Measurements from ENCODE around the gene ARHGAP31.
"Not testable (repeated sequence)": the region's sequence is repeated elsewhere in the genome, so short reads cannot be mapped to it uniquely, and the experiment has no call there.

Gene ARHGAP31

DNA sequence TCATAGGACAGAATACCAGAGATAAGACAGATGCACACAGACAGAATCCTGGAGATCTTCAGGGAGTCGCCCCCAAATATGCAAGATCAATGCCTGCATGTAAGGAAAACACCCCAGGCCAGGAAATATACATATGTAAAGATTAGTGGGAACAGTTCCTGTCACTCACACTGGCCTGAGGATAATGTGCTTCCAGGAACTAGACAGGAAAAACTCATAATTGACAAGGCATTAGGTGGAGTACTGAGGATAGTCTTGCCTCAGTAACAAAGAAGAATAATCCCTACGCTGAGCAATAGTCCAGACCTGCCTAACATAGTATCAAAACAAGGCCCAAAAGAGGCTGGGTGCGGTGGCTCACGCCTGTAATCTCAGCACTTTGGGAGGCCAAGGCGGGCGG lies 33.1 kb upstream of the ARHGAP31 start (continued):
- TF ChIP-seq ZSCAN4 (tag by site-specific recombination; IDR thresholded peaks at IDR 0.05) = no peak
- TF ChIP-seq SCRT2 (tag by site-specific recombination; IDR thresholded peaks at IDR 0.05) = no peak
- no peak for TF ChIP-seq ZNF830 (tag by site-specific recombination; IDR thresholded peaks at IDR 0.05; ENCODE audit: low read depth)
- TF ChIP-seq ZNF146 (tag by site-specific recombination; IDR thresholded peaks at IDR 0.05) = no peak

DNA sequence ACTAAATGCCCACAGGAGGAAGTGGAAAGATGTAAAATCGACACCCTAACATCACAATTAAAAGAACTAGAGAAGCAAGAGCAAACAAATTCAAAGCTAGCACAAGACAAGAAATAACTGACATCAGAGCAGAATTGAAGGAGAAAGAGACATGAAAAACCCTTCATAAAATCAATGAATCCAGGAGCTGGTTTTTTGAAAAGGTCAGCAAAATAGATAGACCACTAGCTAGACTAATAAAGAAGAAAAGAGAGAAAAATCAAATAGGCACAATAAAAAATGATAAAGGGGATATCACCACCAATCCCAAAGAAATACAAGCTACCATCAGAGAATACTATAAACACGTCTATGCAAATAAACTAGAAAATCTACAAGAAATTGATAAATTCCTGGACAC lies 24.0 kb upstream of the ARHGAP31 start:
- H3K4me3 ChIP-seq (ENCODE audit: low read depth, low read length); H3K36me3 ChIP-seq (ENCODE audit: control insufficient read depth in 2 of 2, insufficient read depth in 1 of 2, low read length in 2 of 2); H3K4me1 ChIP-seq (ENCODE audit: control insufficient read depth, insufficient read depth, low read length); H3K9me3 ChIP-seq (ENCODE audit: control insufficient read depth, insufficient read depth, low read depth, low read length); POLR2A ChIA-PET; H3K27ac ChIP-seq (ENCODE audit: extremely low read depth, low read depth, low read length): not testable (repeated sequence)
- CTCF ChIA-PET = interaction anchor here (1.5 kb wide), 1 partner anchor 290 kb away, joined by 4 read pairs; no protein-coding TSS in a partner anchor

DNA sequence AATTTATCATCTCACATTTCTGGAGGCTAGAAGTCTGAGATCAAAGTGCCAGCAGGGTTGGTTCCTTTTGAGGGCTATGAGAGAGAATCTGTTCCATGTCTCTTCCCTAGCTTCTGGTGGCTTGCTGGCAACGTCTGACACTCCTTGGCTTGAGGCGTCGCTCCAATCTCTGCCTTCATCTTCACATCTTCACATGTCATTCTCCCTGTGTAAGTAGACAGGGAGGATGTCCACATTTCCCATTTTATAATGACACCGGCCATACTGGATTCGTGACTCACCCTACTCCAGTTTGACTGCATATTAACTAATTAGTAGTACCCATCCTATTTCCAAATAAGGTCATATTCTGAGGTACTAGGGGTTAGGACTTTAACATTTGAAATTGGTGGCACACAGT lies 17.5 kb upstream of the ARHGAP31 start:
- no peak overlapping the region for H3K27ac ChIP-seq (ENCODE audit: extremely low read depth, low read depth, low read length)
- no peak overlapping the region for H3K4me3 ChIP-seq (ENCODE audit: low read depth, low read length)
- no peaks in the 10 kb centered on the region for H3K36me3 ChIP-seq (ENCODE audit: control insufficient read depth in 2 of 2, insufficient read depth in 1 of 2, low read length in 2 of 2)
- no peaks in the 10 kb centered on the region for H3K4me1 ChIP-seq (ENCODE audit: control insufficient read depth, insufficient read depth, low read length)
- POLR2A ChIA-PET = interaction anchor here (0.6 kb wide), 1 partner anchor 398 kb away, joined by 3 read pairs; no protein-coding TSS in a partner anchor
- CTCF ChIA-PET = interaction anchor here (1.3 kb wide), 1 partner anchor 14 kb away, joined by 4 read pairs; no protein-coding TSS in a partner anchor
- H3K9me3 ChIP-seq (ENCODE audit: control insufficient read depth, insufficient read depth, low read depth, low read length) = no peaks in the 10 kb centered on the region
- no peak for TF ChIP-seq ZNF214 (tag by site-specific recombination; IDR thresholded peaks at IDR 0.05; ENCODE audit: borderline replicate concordance)
- TF ChIP-seq OVOL3 (tag by site-specific recombination; IDR thresholded peaks at IDR 0.05) = no peak
- no peak for TF ChIP-seq ZBTB49 (tag by site-specific recombination; IDR thresholded peaks at IDR 0.05; ENCODE audit: low read depth)
- TF ChIP-seq YY2 (tag by site-specific recombination; IDR thresholded peaks at IDR 0.05) = no peak
- TF ChIP-seq SCRT2 (tag by site-specific recombination; IDR thresholded peaks at IDR 0.05) = no peak
- no peak for TF ChIP-seq TCF7L2 (IDR thresholded peaks at IDR 0.05; ENCODE audit: borderline replicate concordance, low read depth, low read length)

GRCh38 chr3:119279101-119279554 lies 15.1 kb upstream of the ARHGAP31 start:
- no peak overlapping the region for H3K27ac ChIP-seq (ENCODE audit: extremely low read depth, low read depth, low read length)
- H3K36me3 ChIP-seq (ENCODE audit: control insufficient read depth in 2 of 2, insufficient read depth in 1 of 2, low read length in 2 of 2) = no peaks in the 10 kb centered on the region
- no peaks in the 10 kb centered on the region for H3K4me1 ChIP-seq (ENCODE audit: control insufficient read depth, insufficient read depth, low read length)
- no peak for TF ChIP-seq ZNF777 (tag by site-specific recombination; IDR thresholded peaks at IDR 0.05; ENCODE audit: borderline replicate concordance)
- no peak for TF ChIP-seq ZSCAN16 (tag by site-specific recombination; IDR thresholded peaks at IDR 0.05)
- no peak for TF ChIP-seq ZFP3 (tag by site-specific recombination; IDR thresholded peaks at IDR 0.05; ENCODE audit: low read depth)
- H3K9me3 ChIP-seq (ENCODE audit: control insufficient read depth, insufficient read depth, low read depth, low read length) = no peaks in the 10 kb centered on the region
- ChIA-PET POLR2A (no interaction called here), CTCF (interaction anchor here (0.9 kb wide), 1 partner anchor 402 kb away, joined by 4 read pairs; no protein-coding TSS in a partner anchor)
- H3K4me3 ChIP-seq (ENCODE audit: low read depth, low read length) = no peak overlapping the region

GRCh38 chr3:119279584-119280243 lies 14.5 kb upstream of the ARHGAP31 start:
- CTCF ChIA-PET = interaction anchor here (0.9 kb wide), 1 partner anchor 11 kb away, joined by 3 read pairs; no protein-coding TSS in a partner anchor
- POLR2A ChIA-PET = no interaction called here

More at GRCh38 chr3:119279584-119280243, 14.5 kb upstream of the ARHGAP31 start:
- H3K36me3 ChIP-seq (ENCODE audit: control insufficient read depth in 2 of 2, insufficient read depth in 1 of 2, low read length in 2 of 2) = no peaks in the 10 kb centered on the region
- H3K4me3 ChIP-seq (ENCODE audit: low read depth, low read length) = no peak overlapping the region
- no peak overlapping the region for H3K27ac ChIP-seq (ENCODE audit: extremely low read depth, low read depth, low read length)
- no peaks in the 10 kb centered on the region for H3K4me1 ChIP-seq (ENCODE audit: control insufficient read depth, insufficient read depth, low read length)
- H3K9me3 ChIP-seq (ENCODE audit: control insufficient read depth, insufficient read depth, low read depth, low read length) = no peaks in the 10 kb centered on the region
- TF ChIP-seq ZNF629 (tag by site-specific recombination; IDR thresholded peaks at IDR 0.05) = no peak
